HG03432 (cell line): Measurements from ENCODE around the gene SORD.
"Not testable (repeated sequence)": the region's sequence is repeated elsewhere in the genome, so short reads cannot be mapped to it uniquely, and the experiment has no call there.

Source experiments
- ATAC-seq: cut with Tn5 transposase; IDR thresholded peaks from one replicate; pipeline ENCODE4 v1.9.1; 2021; ENCODE audit warnings: mild to moderate bottlenecking, moderate library complexity; ENCODE audit not compliant: unreplicated experiment

SORD gene

GRCh38 chr15:45023659-45024225, 747 bp downstream of the SORD start:
- ATAC-seq: no peak

DNA sequence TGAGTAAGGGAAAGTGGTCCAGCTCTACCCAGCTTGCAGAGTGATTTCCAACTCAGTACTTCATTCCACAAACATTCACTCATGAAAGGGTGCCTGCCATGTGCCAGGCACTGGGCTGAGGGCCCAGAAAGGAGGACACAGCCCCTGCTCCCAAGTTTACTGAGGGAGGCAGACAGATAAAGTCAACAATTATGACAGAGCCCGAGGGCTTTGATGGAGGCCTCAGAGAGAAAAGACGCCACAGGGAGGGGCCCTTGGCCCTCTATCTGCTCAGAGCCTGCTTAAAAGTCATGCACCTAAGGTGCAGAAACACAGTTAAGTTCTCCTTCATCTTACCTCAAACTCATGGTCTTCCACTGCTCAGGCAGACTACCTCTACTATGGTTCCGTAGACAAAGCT, 1.7 kb downstream of the SORD start:
- not testable (repeated sequence) for ATAC-seq

- not testable (repeated sequence) for ATAC-seq
Observed at GRCh38 chr15:45025627-45026026, 2.6 kb downstream of the SORD start.

DNA sequence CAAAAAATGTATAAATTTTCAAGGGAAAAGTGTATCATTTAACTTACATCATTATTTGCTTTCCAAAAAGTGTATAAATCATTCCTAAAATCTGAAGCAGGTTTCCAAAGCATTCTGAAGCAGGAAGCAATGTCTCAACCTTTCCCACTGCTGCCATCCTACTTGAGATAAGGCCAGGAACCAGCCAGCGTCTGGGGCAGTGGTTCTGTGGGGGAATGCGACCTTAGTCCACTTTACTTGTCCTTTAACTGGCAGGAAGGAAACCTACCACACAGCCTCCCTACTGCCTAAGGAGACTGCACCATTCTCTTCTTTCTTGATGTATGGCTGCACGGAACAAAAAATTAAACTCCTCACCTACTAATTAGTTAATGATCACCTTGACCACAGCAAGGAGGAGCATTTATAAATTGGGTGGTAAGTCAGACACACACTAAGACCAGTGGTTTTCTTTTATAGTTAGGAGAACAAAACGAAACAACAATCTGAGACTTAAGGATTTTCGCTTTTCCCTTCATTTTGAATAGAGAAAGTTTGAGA, 3.7 kb downstream of the SORD start:
- ATAC-seq: no peak

- no peak for ATAC-seq
Observed at GRCh38 chr15:45027220-45027619, 4.2 kb downstream of the SORD start.

DNA sequence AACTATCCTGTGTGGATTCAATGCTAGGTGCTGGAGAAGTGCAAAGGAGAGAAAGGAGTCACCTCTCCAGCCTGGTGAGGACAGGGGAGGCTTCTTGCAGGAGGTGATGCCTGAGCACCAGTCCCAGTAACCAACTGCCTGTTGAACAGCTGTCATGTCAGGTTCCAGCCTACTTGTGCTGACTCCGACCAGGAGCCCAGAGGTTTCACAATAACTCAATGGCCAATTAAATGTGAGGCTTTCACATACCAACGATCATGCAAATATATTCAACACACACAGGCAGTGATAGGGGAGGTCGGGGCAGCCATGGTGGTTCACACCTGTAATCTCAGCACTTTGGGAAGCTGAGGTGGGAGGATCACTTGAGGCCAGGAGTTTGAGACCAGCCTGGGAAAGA, 7.7 kb downstream of the SORD start:
- ATAC-seq: peak; percentile 43

DNA sequence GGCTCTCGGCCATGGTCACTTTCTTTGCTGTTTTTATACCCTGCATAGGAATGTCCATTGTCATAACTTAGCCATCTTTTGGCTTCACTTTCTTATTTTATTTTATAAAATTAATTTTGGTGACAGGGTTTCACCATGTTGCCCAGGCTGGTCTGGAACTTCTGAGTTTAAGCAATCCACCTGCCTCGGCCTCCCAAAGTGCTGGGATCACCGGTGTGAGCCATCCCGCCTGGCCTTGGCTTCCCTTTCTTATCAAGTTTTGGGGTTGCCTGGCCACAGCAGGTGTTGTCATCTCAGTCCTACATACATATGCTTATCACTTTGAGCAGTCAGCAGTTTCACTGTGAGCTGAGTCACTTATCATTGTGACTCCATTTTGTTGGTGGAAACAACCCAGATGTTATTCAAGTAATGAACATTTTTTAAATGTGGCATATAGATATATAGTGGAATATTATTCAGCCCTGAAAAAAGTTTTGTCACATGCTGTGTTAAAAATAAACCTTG, 8.6 kb downstream of the SORD start:
- ATAC-seq: not testable (repeated sequence)

DNA sequence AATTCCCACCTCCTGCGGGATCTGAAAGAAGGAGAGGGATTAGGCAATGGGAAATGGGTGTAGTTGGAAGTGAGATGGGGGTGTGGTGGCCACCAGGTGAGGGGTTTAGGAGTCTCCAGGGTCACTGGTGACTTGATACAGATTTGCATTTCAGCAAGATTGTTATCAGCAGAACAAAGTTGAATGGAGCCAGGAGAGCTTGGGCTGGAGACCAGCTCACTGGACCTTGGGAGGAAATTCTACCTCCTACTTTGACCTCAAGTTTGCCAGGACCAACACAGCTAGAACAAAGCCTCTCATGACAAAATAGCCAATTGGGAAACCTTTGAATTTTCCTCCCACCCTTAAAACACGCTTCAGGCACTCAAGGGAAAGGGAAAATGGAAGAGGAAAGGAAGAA, 9.5 kb downstream of the SORD start:
- not testable (repeated sequence) for ATAC-seq

GRCh38 chr15:45034087-45034486, 11.1 kb downstream of the SORD start:
- not testable (repeated sequence) for ATAC-seq

DNA sequence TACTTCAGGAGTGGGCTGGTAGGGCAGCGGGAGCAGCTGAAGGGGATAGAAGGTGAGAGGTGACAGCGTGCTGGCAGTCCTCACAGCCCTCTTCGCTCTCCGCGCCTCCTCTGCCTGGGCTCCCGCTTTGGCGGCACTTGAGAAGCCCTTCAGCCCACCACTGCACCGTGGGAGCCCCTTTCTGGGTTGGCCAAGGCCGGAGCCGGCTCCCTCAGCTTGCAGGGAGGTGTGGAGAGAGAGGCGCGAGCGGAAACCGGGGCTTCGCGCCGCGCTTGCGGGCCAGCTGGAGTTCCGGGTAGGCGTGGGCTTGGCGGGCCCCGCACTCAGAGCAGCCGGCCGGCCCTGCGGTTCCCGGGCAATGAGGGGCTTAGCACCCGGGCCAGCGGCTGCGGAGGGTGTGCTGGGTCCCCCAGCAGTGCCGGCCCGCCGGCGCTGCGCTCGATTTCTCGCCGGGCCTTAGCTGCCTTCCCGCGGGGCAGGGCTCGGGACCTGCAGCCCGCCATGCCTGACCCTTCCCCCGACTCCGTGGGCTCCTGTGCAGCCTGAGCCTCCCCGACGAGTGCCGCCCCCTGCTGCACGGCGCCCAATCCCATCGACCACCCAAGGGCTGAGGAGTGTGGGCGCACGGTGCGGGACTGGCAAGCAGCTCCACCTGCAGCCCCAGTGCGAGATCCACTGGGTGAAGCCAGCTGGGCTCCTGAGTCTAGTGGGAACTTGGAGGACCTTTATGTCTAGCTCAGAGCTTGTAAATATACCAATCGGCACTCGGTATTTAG, 11.8 kb downstream of the SORD start:
- not testable (repeated sequence) for ATAC-seq

- peak; percentile 84 for ATAC-seq
Observed at GRCh38 chr15:45036812-45037781, 14.1 kb downstream of the SORD start.

GRCh38 chr15:45037936-45038335, 14.9 kb downstream of the SORD start:
- ATAC-seq: no peak

DNA sequence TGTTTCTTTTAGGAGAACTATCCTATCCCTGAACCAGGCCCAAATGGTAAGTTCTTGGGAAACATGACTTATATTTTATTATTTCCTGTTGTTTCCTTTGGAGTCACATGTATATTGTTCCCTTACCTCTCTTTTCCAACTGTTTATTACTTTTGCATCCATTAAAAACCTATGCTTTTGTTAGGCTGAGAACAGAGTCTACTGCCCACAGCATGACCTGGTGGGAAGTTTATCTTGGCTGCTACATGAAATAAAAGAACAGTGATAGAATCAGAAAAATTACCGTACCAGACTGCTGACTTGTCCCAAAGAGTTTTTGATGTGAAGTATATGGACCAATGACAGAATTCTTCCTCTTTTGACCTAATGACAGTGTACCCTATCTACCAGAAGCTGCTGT, 17.4 kb downstream of the SORD start:
- not testable (repeated sequence) for ATAC-seq

GRCh38 chr15:45041538-45041937, 18.5 kb downstream of the SORD start:
- not testable (repeated sequence) for ATAC-seq

DNA sequence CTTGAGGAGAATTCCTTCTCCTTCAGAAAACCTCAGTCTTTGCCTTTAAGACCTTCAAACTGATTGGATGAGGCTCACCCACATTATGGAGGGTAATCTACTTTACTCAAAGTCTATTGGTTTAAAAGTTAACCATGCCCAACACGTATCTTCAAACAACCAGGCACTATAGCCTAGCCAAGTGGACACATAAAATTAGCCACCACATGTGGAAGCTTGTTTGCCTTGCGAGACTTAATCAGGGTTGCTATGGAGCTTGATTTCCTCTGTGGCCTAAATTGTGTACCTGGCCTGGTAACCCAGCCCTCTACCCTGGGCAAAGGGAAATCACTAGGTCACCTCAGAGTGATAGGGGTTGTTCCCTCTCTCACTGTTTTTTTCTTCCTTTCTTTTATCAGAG, 19.9 kb downstream of the SORD start:
- ATAC-seq: not testable (repeated sequence)

DNA sequence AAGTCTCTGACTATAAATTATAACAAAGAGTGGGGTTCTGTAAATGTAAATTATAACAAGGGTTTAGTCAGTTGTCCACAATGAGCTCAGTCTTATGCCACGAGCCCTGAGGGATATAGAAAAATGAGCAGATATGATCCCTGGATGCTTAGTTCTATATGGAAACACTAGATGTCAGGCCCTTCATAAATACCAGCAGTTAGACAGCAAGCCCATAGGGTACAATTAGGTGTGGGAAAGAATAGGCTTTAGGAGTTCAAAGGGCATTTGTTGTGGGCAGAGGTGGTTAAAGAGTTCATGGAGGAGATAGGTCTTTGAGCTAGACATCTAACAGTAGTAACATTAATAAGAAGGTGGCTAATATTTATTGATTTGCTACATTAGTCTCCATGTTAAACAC, 21.3 kb downstream of the SORD start:
- not testable (repeated sequence) for ATAC-seq

DNA sequence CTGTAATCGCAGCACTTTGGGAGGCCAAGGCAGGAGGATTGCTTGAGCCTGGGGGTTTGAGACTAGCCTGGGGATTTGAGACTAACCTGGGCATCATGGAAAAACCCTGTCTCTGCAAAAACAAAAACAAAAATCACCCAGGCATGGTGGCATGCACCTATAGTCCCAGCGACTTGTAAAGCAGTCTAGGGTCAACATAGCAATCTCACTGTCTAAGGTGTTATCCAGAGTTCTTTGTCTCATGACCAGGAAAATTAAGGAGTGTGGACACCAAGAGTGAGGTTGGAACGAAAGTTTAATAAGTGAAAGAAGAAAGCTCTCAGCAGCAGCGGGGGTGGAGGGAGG, 25.4 kb downstream of the SORD start:
- peak; percentile 24 for ATAC-seq

DNA sequence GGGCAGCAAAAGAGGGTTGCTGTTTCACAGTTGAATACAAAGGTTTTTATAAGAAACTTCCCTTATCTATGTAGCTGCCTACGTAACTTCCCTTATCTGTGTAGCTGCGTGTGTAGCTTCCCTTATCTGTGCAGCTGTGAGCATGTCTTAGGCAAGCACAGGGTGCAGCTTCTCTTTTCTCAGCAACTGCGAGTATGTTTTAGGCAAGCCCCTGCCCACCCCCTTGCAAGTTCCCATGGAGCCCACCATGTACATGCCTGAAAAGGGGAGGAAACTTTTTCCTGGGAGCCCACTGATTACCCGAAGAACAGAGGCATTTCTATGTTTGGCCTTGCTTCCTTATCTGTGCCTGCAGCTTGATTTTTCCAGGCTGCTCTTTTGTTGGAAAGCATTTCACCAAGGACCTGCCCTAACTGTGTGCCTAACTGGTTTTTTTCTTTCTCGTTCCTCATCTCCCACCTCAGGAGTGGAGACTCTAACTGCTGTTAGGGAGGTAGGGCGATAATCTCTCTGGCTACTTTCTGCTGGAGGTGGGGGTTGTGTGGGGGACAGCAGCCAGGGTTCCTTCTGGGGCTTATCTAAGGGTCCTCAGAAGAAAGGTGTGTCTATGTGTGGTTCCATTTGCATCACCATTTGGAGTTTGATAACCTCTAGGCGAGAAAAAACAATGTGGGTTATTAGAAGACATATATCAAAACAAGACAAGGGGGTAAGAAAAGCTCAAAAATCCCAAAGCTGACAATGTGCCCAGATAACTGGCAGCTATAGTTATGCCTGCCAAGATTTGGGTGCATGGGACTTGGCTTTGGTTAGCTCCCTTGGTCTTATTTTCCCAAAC, 26.0 kb downstream of the SORD start:
- ATAC-seq: peak; percentile 66

DNA sequence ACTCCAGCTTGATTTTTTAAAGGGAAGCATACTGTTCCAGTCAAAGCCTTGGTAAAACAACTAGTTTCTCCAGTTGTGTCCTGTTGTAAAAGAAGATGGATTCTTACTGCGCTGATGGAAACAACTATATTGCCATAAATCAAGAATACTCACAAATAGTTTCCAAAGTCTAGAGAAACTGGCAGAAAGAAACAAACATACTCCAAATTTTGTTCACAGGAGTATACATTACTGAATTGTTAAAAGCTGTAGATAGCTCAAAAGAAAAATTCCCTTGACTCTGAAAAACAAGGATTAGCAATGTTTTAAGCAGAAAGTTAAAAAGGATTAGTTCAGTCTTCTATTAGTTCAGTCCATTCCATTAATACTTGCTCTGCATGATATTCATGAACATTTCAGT, 27.6 kb downstream of the SORD start:
- ATAC-seq: no peak

DNA sequence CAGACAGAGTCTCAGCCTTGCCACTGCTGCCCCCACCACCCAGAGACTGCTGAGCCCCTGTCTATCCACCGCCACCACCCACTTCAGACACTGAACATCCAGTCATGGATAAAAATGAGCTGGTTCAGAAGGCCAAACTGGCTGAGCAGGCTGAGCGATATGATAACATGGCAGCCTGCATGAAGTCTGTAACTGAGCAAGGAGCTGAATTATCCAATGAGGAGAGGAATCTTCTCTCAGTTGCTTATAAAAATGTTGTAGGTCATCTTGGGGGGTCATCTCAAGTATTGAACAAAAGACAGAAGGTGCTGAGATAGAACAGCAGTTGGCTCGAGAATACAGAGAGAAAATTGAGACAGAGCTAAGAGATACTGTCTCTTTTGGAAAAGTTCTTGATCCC, 29.7 kb downstream of the SORD start:
- not testable (repeated sequence) for ATAC-seq
